A673 (cell line): ENCODE data around the gene PDXP. TPM values are rescaled to one million over a fixed set of nuclear protein-coding genes. Genes with fewer than 3 reads are reported as not detected.

Experiments
- BruUV-seq: library from RNA; stranded (reverse); fragments of 400-500 nt; replicated peaks from 2 replicates; lab custom pipeline; 2021; lab: Mats Ljungman, UMichigan
- CTCF ChIA-PET: fragments of 300-600 bp; sonication (Branson Sonifier 250); formaldehyde crosslinking; loops from one replicate; lab custom pipeline; 2022; ENCODE audit warnings: antibody characterized with exemption; lab: Charles Lee
- POLR2A ChIA-PET: fragments of 300-600 bp; sonication (Branson Sonifier 250); formaldehyde crosslinking; loops from one replicate; lab custom pipeline; 2022; ENCODE audit warnings: antibody characterized with exemption; ENCODE audit not compliant: low non-redundant PET; lab: Charles Lee
- DNase-seq: peaks from one replicate; pipeline ENCODE4 v3.0.0-alpha.2; 2015; ENCODE audit warnings: low spot score
- H3K27ac ChIP-seq: fragments of 200-600 bp; sonication (generic); 2 replicates; pipeline ENCODE4 v1.5.1; 2016; ENCODE audit warnings: mixed run types, low read depth, mild to moderate bottlenecking, mixed read lengths, antibody characterized with exemption, low read length; ENCODE audit not compliant: poor library complexity, severe bottlenecking
- H3K27me3 ChIP-seq: fragments of 200-600 bp; sonication (generic); replicated peaks from 2 replicates; pipeline ENCODE4 v1.6.1; 2017; ENCODE audit warnings: mixed run types, low read depth, mild to moderate bottlenecking, mixed read lengths, antibody characterized with exemption, low read length; ENCODE audit not compliant: insufficient read depth, poor library complexity
- H3K36me3 ChIP-seq: fragments of 200-600 bp; sonication (generic); 2 replicates; pipeline ENCODE4 v1.6.1; 2016; ENCODE audit warnings: mixed run types, mild to moderate bottlenecking, mixed read lengths, antibody characterized with exemption, low read length; ENCODE audit not compliant: insufficient read depth, poor library complexity, severe bottlenecking
- H3K4me1 ChIP-seq: fragments of 200-600 bp; sonication (generic); 2 replicates; pipeline ENCODE4 v1.6.1; 2017; ENCODE audit warnings: mixed run types, mild to moderate bottlenecking, mixed read lengths, antibody characterized with exemption, low read length; ENCODE audit not compliant: insufficient read depth, poor library complexity, severe bottlenecking
- H3K4me3 ChIP-seq: fragments of 200-600 bp; sonication (generic); 2 replicates; pipeline ENCODE4 v1.5.1; 2016; ENCODE audit warnings: low read depth, mixed run types, mild to moderate bottlenecking, mixed read lengths, low read length; ENCODE audit not compliant: poor library complexity, severe bottlenecking
- H3K9me3 ChIP-seq: fragments of 200-600 bp; sonication (generic); 2 replicates; pipeline ENCODE4 v1.6.1; 2016; ENCODE audit warnings: mixed run types, low read depth, mild to moderate bottlenecking, mixed read lengths, antibody characterized with exemption, low read length; ENCODE audit not compliant: poor library complexity, severe bottlenecking
- EZH2 ChIP-seq: fragments of 200-600 bp; sonication (generic); IDR thresholded peaks from 2 replicates; pipeline ENCODE4 v1.6.1; 2017; ENCODE audit warnings: borderline replicate concordance, low read depth, mild to moderate bottlenecking, mixed read lengths, antibody characterized with exemption, low read length; ENCODE audit not compliant: poor library complexity, severe bottlenecking
- intact Hi-C: fragments of 100-400 bp; cut with micrococcal nuclease; formaldehyde crosslinking; loops from one replicate; pipeline ENCODE4 v1.10.0; 2022; ENCODE audit not compliant: unreplicated experiment
- total RNA-seq: library from RNA; stranded (reverse); gene quantifications from 2 replicates; pipeline ENCODE4 v1.2.3, GENCODE V29; 2021
- TF ChIP-seq, protein P1 (sequence below): fragments of 300-800, 200-600 bp; sonication (generic); conservative IDR thresholded peaks from 2 replicates; pipeline ENCODE4 v1.5.1; 2017; ENCODE audit warnings: low read depth, mild to moderate bottlenecking, antibody characterized with exemption, low read length, moderate library complexity, mixed read lengths

PDXP gene
- total RNA-seq, 1 experiment from 2014 or later: 63.5 TPM

DNA sequence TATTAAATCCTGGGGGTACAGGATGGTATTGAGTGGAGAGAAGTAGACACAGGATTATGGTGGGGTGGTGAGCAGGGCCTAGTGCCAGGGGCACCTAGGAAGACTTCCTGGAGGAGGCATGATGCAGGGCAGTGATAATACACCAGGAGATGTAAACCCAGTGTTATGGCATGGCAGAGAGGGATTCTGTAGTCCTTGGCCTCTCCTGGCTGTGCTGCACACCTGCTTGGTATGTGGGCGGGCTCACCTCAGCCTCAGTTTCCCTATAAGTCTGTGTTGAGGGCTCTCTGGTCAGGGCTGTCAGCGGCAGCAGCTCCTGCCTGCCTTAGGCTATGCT lies 2.2 kb downstream of the PDXP start:
- H3K36me3 ChIP-seq: peaks cover 6% of the 10 kb centered on the region
- CTCF ChIA-PET: interaction anchor here (1.0 to 1.3 kb wide), 3 partner anchors 20 to 121 kb away, joined by 3 to 6 read pairs (median 4); no protein-coding TSS in a partner anchor
- peak overlapping the region; percentile 85 for H3K4me3 ChIP-seq

DNA sequence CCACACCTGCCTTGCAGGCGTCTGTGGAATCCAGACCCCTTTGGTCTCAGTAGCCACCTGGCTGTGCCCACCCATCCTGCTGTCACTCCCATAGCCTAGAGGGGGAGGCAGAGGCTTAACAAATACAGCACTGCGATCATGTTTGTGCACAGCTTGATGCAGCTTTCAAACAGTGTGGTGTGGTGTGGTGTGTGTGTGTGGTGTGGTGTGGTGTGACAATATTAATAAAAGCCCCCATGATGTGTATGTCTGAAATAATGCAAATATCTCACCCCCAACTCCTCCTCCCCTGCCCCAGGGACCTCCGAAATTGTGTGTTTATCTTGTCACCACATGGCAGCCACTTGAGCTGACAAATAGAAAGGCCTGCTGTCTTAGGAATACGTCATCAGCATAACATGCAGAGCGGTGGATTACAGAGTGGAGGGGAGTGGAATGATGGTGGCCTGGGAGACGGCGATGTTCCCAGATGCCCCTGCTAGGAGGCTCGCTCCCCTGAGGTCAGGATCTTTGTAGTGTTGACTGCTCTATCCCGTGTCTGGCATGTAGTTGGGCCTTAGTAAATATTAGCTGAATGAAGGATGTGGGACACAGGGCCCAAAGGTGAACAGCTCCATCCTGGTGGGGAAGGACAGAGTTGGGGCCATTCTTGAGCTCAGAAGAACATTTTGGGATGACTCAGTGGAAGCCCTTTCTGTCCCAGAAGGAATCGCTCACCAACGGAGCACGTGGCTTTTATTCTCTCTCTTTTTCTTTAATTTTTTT lies 2.8 kb downstream of the PDXP start:
- POLR2A ChIA-PET: interaction anchor here (0.6 kb wide), 1 partner anchor 15 kb away, joined by 4 read pairs; no protein-coding TSS in a partner anchor
- DNase-seq: peak; percentile 79
- H3K4me1 ChIP-seq: peaks cover 21% of the 10 kb centered on the region
- no TSS peak for BruUV-seq
- no peaks in the 10 kb centered on the region for H3K9me3 ChIP-seq
- CTCF ChIA-PET: interaction anchor here (0.9 to 1.3 kb wide), 6 partner anchors 14 to 120 kb away, joined by 3 to 6 read pairs (median 4); partner anchors contain the start of gene LGALS1
- H3K27ac ChIP-seq: no peak overlapping the region
- H3K4me3 ChIP-seq: no peak overlapping the region
- intact Hi-C loops: no loop called here
- H3K36me3 ChIP-seq: peaks cover 12% of the 10 kb centered on the region
- TF ChIP-seq, protein P1, sequence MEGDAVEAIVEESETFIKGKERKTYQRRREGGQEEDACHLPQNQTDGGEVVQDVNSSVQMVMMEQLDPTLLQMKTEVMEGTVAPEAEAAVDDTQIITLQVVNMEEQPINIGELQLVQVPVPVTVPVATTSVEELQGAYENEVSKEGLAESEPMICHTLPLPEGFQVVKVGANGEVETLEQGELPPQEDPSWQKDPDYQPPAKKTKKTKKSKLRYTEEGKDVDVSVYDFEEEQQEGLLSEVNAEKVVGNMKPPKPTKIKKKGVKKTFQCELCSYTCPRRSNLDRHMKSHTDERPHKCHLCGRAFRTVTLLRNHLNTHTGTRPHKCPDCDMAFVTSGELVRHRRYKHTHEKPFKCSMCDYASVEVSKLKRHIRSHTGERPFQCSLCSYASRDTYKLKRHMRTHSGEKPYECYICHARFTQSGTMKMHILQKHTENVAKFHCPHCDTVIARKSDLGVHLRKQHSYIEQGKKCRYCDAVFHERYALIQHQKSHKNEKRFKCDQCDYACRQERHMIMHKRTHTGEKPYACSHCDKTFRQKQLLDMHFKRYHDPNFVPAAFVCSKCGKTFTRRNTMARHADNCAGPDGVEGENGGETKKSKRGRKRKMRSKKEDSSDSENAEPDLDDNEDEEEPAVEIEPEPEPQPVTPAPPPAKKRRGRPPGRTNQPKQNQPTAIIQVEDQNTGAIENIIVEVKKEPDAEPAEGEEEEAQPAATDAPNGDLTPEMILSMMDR: peak; percentile 63
- TF ChIP-seq EZH2: no peak
- H3K27me3 ChIP-seq: no peaks in the 10 kb centered on the region

More for the DNA sequence above, 2.2 kb downstream of the PDXP start:
- TF ChIP-seq EZH2: no peak
- TF ChIP-seq, protein P1: no peak
- POLR2A ChIA-PET: no interaction called here
- BruUV-seq: no TSS peak
- Histone ChIP-seq H3K27me3 (no peaks in the 10 kb centered on the region), H3K9me3 (no peaks in the 10 kb centered on the region), H3K4me1 (peaks cover 21% of the 10 kb centered on the region), H3K27ac (no peak overlapping the region)
- intact Hi-C loops: no loop called here
- no peak for DNase-seq

DNA sequence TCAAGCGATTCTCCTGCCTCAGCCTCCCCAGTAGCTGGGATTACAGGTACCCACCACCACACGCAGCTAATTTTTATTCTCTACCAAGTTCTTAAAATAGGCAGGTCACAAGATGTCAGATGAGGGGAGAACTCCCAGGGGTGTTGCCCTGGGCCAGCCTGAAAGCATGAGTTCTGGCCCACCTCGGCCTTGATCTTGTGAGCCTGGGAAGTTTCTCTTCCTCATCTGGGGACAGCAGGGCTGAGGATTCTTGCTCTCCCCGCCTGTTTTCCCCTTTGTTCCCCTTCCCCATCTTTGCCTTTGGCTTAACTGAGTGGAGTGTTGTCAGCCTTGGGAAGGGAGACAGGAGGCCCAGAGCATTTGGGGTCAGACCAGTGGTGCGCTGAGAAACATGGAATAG lies 3.5 kb downstream of the PDXP start:
- no peaks in the 10 kb centered on the region for H3K9me3 ChIP-seq
- TF ChIP-seq EZH2: no peak
- TF ChIP-seq, protein P1: no peak
- no peak overlapping the region for H3K27ac ChIP-seq
- ChIA-PET CTCF (interaction anchor here (0.9 to 1.3 kb wide), 4 partner anchors 13 to 50 kb away, joined by 3 to 4 read pairs (median 4); partner anchors contain the start of gene LGALS1), POLR2A (no interaction called here)
- H3K27me3 ChIP-seq: no peaks in the 10 kb centered on the region
- peaks cover 21% of the 10 kb centered on the region for H3K4me1 ChIP-seq
- intact Hi-C loops: no loop called here
- no TSS peak for BruUV-seq
- H3K36me3 ChIP-seq: peaks cover 16% of the 10 kb centered on the region
- no peak overlapping the region for H3K4me3 ChIP-seq
- DNase-seq: no peak
